NCI-H446 treated with DMSO at 0.1 percent for 48 hours (cell line): ENCODE data around the gene POU6F2.

Experiments
- DNase-seq: peaks from one replicate; lab custom pipeline; 2025; lab: John Stamatoyannopoulos, UW

Gene POU6F2

GRCh38 chr7:39128287-39128843 lies 150.7 kb downstream of the POU6F2 start:
- DNase-seq, result no peak

GRCh38 chr7:39130274-39130673 lies 152.6 kb downstream of the POU6F2 start:
- no peak for DNase-seq

- no peak for DNase-seq
Measured at GRCh38 chr7:39130857-39131526, 153.3 kb downstream of the POU6F2 start.

GRCh38 chr7:39132306-39132705 lies 154.6 kb downstream of the POU6F2 start:
- DNase-seq, result no peak

- DNase-seq, result no peak
Measured at GRCh38 chr7:39133088-39133487, 155.4 kb downstream of the POU6F2 start.

- DNase-seq, result no peak
Measured at GRCh38 chr7:39137480-39137879, 159.8 kb downstream of the POU6F2 start.

- DNase-seq, result no peak
Measured at GRCh38 chr7:39142750-39143149, 165.0 kb downstream of the POU6F2 start.

GRCh38 chr7:39144420-39144819 lies 166.7 kb downstream of the POU6F2 start:
- DNase-seq, result no peak

- DNase-seq, result no peak
Measured at GRCh38 chr7:39145283-39145682, 167.6 kb downstream of the POU6F2 start.

- DNase-seq, result no peak
Measured at GRCh38 chr7:39145935-39146334, 168.2 kb downstream of the POU6F2 start.

GRCh38 chr7:39152701-39153100 lies 175.0 kb downstream of the POU6F2 start:
- DNase-seq, result no peak

GRCh38 chr7:39153113-39153512 lies 175.4 kb downstream of the POU6F2 start:
- no peak for DNase-seq

- no peak for DNase-seq
Measured at GRCh38 chr7:39153647-39154046, 175.9 kb downstream of the POU6F2 start.

- no peak for DNase-seq
Measured at GRCh38 chr7:39154815-39155214, 177.1 kb downstream of the POU6F2 start.

- DNase-seq, result no peak
Measured at GRCh38 chr7:39158367-39158766, 180.7 kb downstream of the POU6F2 start.

- DNase-seq, result no peak
Measured at GRCh38 chr7:39161903-39162302, 184.2 kb downstream of the POU6F2 start.

- DNase-seq, result no peak
Measured at GRCh38 chr7:39164887-39165286, 187.2 kb downstream of the POU6F2 start.

GRCh38 chr7:39168403-39169098 lies 190.8 kb downstream of the POU6F2 start:
- DNase-seq, result no peak

- DNase-seq, result no peak
Measured at GRCh38 chr7:39172137-39172536, 194.4 kb downstream of the POU6F2 start.

- no peak for DNase-seq
Measured at GRCh38 chr7:39181398-39181797, 203.7 kb downstream of the POU6F2 start.

- no peak for DNase-seq
Measured at GRCh38 chr7:39183796-39184195, 206.1 kb downstream of the POU6F2 start.

- no peak for DNase-seq
Measured at GRCh38 chr7:39184391-39184790, 206.7 kb downstream of the POU6F2 start.

GRCh38 chr7:39186131-39186530 lies 208.4 kb downstream of the POU6F2 start:
- no peak for DNase-seq
